Uterus (tissue), 4 donors: ENCODE data around the gene GATA6. TPM values are rescaled to one million over a fixed set of nuclear protein-coding genes. Genes with fewer than 3 reads are reported as not detected.
"Not testable (repeated sequence)": the region's sequence is repeated elsewhere in the genome, so short reads cannot be mapped to it uniquely, and the experiment has no call there.

Source experiments
- DNase-seq, 2 donors: peaks; one replicate each; pipeline ENCODE4 v3.0.0-alpha.2; 2019 to 2020
- H3K27ac ChIP-seq, 2 donors: fragments of 200-600 bp; sonication (generic); 1 replicate in 1 of 2; 2 replicates in 1 of 2; pipeline ENCODE4 v1.5.1; 2016 to 2018
- H3K27me3 ChIP-seq, 2 donors: fragments of 200-600 bp; sonication (generic); one replicate each; pipeline ENCODE4 v1.5.1; 2018 to 2019; ENCODE audit warnings: control low read depth in 1 of 2
- H3K36me3 ChIP-seq, 2 donors: fragments of 200-600 bp; sonication (generic); one replicate each; pipeline ENCODE4 v1.5.1; 2019; ENCODE audit warnings: control low read depth in 1 of 2
- H3K4me1 ChIP-seq, 2 donors: fragments of 200-600 bp; sonication (generic); one replicate each; pipeline ENCODE4 v1.5.1; 2018 to 2019; ENCODE audit warnings: control low read depth in 1 of 2
- H3K4me3 ChIP-seq, 2 donors: fragments of 200-600 bp; sonication (generic); 1 replicate in 1 of 2; 2 replicates in 1 of 2; pipeline ENCODE4 v1.5.1; 2018 to 2019; ENCODE audit warnings: mild to moderate bottlenecking in 1 of 2
- H3K9me3 ChIP-seq, 2 donors: fragments of 200-600 bp; sonication (generic); one replicate each; pipeline ENCODE4 v1.5.1; 2019; ENCODE audit warnings: control low read depth in 1 of 2
- CTCF ChIP-seq, 4 experiments: fragments of 200-600 bp in 2 of 4; fragments of 450-650 bp in 2 of 4; sonication (generic) in 2 of 4; IDR thresholded peaks; one replicate each; pipeline ENCODE4 v1.5.1; 2016 to 2019; ENCODE audit warnings: antibody characterized with exemption in 4 of 4, mild to moderate bottlenecking in 2 of 4, moderate library complexity in 1 of 4
- POLR2A ChIP-seq, 2 donors: fragments of 450-650 bp; IDR thresholded peaks; one replicate each; pipeline ENCODE4 v1.6.1; 2016; ENCODE audit warnings: antibody characterized with exemption in 2 of 2, mild to moderate bottlenecking in 1 of 2, moderate library complexity in 1 of 2
- intact Hi-C: fragments of 100-400 bp; cut with DNase I; formaldehyde crosslinking; loops from one replicate; pipeline ENCODE4 v1.15.1; 2023; ENCODE audit warnings: low total_unique reads
- total RNA-seq, 4 donors: library from RNA; depleted of rRNA in 3 of 4; stranded (reverse); fragments of >200 nt in 3 of 4; gene quantifications; one replicate each; pipeline versions ENCODE4 v1.1.0 to v1.2.4, GENCODE V29; 2014 to 2023
- donor health status: DM: yes; HTN: yes; CAD: no.

GATA6 gene
- total RNA-seq, 4 donors from 2014 or later, result 28.2 to 59.6 (median 39.5) TPM

- H3K27me3 ChIP-seq, result no peaks in the 10 kb centered on the region
- peaks cover 11 to 22% of the 10 kb centered on the region in 2 donors for H3K4me1 ChIP-seq
- no peaks in the 10 kb centered on the region for H3K9me3 ChIP-seq
- no peak for DNase-seq
- intact Hi-C loops, result loop anchor here (5.0 kb wide), 1 partner anchor 155 kb away; no protein-coding TSS in a partner anchor
- H3K27ac ChIP-seq, result peak overlapping the region; percentile 85 to 87
- no peak for TF ChIP-seq CTCF (IDR thresholded peaks at IDR 0.05)
- no peak for TF ChIP-seq POLR2A (IDR thresholded peaks at IDR 0.05)
- no peaks in the 10 kb centered on the region for H3K36me3 ChIP-seq
- H3K4me3 ChIP-seq, result no peak overlapping the region
Measured at GRCh38 chr18:22191923-22192322, 22.5 kb downstream of the GATA6 start.

GRCh38 chr18:22193466-22193865, 24.1 kb downstream of the GATA6 start:
- TF ChIP-seq CTCF (IDR thresholded peaks at IDR 0.05) (peak in 1 of 4 experiments; percentile 7), POLR2A (IDR thresholded peaks at IDR 0.05) (peak in 1 of 2 donors; percentile 26)
- Histone ChIP-seq H3K4me1 (peaks cover 17 to 23% of the 10 kb centered on the region in 2 donors), H3K36me3 (no peaks in the 10 kb centered on the region), H3K27me3 (no peaks in the 10 kb centered on the region), H3K9me3 (no peaks in the 10 kb centered on the region), H3K27ac (peak overlapping the region; percentile 85 to 87), H3K4me3 (peak overlapping the region in 1 of 2 donors; percentile 9)
- intact Hi-C loops, result loop anchor here (5.0 kb wide), 1 partner anchor 154 kb away; no protein-coding TSS in a partner anchor
- DNase-seq, result peak; percentile 62 to 70

GRCh38 chr18:22194151-22194598, 24.8 kb downstream of the GATA6 start:
- intact Hi-C loops, result loop anchor here (5.0 kb wide), 1 partner anchor 153 kb away; no protein-coding TSS in a partner anchor
- TF ChIP-seq POLR2A (IDR thresholded peaks at IDR 0.05), result no peak
- no peak for TF ChIP-seq CTCF (IDR thresholded peaks at IDR 0.05)

GRCh38 chr18:22195052-22195451, 25.7 kb downstream of the GATA6 start:
- peaks cover 6 to 20% of the 10 kb centered on the region in 2 donors for H3K4me1 ChIP-seq
- intact Hi-C loops, result no loop called here
- TF ChIP-seq CTCF (IDR thresholded peaks at IDR 0.05) (no peak), POLR2A (IDR thresholded peaks at IDR 0.05) (no peak)

More at GRCh38 chr18:22194151-22194598, 24.8 kb downstream of the GATA6 start:
- peaks cover 11 to 21% of the 10 kb centered on the region in 2 donors for H3K4me1 ChIP-seq
- no peaks in the 10 kb centered on the region for H3K9me3 ChIP-seq
- DNase-seq, result no peak
- H3K36me3 ChIP-seq, result no peaks in the 10 kb centered on the region
- H3K4me3 ChIP-seq, result no peak overlapping the region
- peak overlapping the region; percentile 85 to 87 for H3K27ac ChIP-seq
- H3K27me3 ChIP-seq, result no peaks in the 10 kb centered on the region

GRCh38 chr18:22196943-22197342, 27.6 kb downstream of the GATA6 start:
- peak overlapping the region; percentile 54 to 87 for H3K27ac ChIP-seq

More at GRCh38 chr18:22195052-22195451, 25.7 kb downstream of the GATA6 start:
- Histone ChIP-seq H3K27me3 (no peaks in the 10 kb centered on the region), H3K4me3 (no peak overlapping the region), H3K27ac (peak overlapping the region; percentile 85 to 87), H3K36me3 (no peaks in the 10 kb centered on the region), H3K9me3 (no peaks in the 10 kb centered on the region)
- DNase-seq, result no peak

More at GRCh38 chr18:22196943-22197342, 27.6 kb downstream of the GATA6 start:
- H3K4me1 ChIP-seq, result peaks cover 6 to 20% of the 10 kb centered on the region in 2 donors
- intact Hi-C loops, H3K9me3 ChIP-seq, DNase-seq, H3K4me3 ChIP-seq, H3K36me3 ChIP-seq, H3K27me3 ChIP-seq: not testable (repeated sequence)
